ENCODE measurements around the gene EDN2.
A peak's percentile ranks its signal among the peaks of the same experiment; 100 is the strongest.

DNA sequence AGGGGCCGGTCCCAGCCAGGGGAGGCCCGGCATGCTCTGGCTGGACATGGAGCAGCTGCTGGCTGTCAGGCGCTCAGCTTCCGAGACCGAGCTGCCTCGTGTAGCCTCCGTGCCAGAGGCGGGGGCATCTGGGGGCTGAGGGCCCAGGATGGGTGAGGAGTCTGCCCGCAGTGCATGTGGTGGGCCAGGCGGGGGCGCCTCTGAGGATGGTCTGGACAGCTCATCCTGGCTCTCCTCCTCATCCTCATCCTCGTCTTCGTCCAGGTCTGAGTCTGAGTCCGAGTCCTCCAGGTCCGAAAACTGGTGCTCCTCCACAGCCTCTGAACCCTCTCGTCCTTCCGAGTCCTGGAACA is 28.9 kb upstream of the EDN2 start:
- TF ChIP-seq, protein P1, sequence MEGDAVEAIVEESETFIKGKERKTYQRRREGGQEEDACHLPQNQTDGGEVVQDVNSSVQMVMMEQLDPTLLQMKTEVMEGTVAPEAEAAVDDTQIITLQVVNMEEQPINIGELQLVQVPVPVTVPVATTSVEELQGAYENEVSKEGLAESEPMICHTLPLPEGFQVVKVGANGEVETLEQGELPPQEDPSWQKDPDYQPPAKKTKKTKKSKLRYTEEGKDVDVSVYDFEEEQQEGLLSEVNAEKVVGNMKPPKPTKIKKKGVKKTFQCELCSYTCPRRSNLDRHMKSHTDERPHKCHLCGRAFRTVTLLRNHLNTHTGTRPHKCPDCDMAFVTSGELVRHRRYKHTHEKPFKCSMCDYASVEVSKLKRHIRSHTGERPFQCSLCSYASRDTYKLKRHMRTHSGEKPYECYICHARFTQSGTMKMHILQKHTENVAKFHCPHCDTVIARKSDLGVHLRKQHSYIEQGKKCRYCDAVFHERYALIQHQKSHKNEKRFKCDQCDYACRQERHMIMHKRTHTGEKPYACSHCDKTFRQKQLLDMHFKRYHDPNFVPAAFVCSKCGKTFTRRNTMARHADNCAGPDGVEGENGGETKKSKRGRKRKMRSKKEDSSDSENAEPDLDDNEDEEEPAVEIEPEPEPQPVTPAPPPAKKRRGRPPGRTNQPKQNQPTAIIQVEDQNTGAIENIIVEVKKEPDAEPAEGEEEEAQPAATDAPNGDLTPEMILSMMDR (IDR thresholded peaks at IDR 0.05) = peak in 1 of 3 experiments; percentile 23
- no peak for TF ChIP-seq POLR2A (IDR thresholded peaks at IDR 0.05; ENCODE audit: low read depth)
- TF ChIP-seq EP300 (IDR thresholded peaks at IDR 0.05) = no peak
